Measurements from ENCODE around the gene MRPS15.
"Not testable (repeated sequence)": the region's sequence is repeated elsewhere in the genome, so short reads cannot be mapped to it uniquely, and the experiment has no call there.

The MRPS15 gene

GRCh38 chr1:36482724-36483388 is 18.7 kb upstream of the MRPS15 start, which contains the start of gene CSF3R:
Gene CSF3R, minus strand, starts transcription at chr1:36482913. Its CDS starts 3,417 bp downstream, at chr1:36479496.
- no peak for DNase-seq

DNA sequence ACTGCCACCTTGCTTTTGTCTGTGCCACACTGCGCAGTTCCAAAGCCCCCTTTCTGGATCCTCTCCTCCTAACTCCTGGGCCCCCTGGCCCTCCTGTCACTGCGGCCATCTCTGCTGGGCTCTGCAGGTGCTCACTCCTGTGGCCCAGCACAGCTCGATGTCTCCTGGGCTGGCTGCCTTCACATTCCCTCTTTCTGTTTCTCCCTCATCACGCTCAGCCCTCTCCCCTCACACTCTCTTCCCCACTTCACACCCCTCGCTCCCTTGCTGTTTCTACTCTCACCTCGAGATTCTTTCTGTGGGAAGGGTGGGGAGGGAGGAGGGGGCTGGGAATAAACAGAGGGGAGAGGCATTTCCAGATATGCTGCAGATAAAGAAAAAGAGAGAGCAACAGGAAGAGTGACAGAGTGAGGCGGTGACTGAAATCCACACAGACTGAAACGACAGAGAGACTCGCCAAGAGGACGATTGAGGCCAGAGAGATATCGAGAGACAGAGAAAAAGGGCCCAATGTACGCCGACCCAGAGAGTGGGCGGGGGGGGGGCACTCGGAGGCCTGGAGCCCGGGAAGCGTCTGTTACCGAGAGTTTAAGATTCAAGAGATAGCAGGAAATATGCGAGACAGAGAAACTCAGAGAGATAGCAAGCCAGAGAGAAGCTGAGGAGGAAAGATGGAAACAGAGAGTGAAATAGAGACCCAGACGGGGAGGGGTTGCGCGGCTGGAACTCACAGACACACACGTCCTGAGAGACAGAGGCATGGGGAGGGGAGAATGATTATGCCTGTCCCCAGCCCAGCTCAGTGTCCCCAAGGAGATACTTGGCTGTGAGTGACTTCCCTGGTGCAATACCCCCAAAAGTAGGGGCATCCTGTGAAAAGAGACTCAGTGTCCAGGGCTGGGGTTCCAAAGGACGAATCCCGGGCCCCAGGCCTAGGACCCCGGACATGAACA is 17.9 kb upstream of the MRPS15 start:
- DNase-seq = no peak

GRCh38 chr1:36481091-36481490 is 16.9 kb upstream of the MRPS15 start:
- no peak for DNase-seq

DNA sequence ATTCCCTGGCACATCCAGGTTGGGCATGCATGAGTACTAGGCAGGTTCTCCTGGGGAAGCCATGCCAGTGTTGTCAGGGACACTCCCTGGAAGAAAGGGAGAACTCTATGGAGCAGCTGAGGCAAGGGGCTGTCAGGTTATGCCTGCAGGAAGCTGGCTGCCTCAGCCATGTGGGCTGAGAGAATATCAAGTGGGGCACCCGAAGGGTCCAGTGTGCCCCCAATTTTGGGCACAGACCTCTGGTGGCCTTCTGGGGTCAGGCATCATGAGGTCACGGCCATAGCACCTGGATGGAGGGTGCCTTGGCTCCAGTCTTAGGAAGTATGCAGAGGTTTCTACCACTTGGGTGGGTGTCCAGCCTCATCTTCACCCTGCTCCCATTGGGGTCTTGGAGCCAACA is 16.0 kb upstream of the MRPS15 start:
- no peak for DNase-seq

DNA sequence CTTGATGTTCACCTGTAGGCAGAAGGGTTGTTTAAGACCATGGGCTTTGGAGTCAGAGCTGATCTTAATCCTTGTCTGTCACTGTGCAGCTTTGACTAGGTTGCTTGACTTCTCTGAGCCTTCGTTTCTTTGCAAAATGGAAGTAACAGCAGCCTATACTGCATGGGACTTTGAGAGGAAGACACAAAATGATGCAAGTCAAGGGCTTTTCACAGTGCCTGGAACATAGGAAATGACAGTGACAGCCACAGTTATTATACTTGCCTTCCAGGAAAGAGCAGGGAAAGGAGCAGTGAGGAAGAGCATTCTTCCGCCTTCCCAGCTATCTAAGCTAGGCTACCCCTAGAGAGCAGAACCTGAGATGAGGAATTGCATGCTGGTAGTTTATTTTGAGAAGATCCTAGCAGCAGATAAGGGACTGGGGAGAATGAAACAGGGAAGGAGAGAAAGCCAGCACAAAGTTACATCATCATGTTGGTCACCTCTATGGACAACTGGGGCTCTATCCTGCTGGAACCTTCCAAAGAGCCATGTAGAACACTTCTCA is 15.4 kb upstream of the MRPS15 start:
- DNase-seq = no peak

GRCh38 chr1:36477615-36478014 is 13.4 kb upstream of the MRPS15 start:
- DNase-seq = not testable (repeated sequence)

DNA sequence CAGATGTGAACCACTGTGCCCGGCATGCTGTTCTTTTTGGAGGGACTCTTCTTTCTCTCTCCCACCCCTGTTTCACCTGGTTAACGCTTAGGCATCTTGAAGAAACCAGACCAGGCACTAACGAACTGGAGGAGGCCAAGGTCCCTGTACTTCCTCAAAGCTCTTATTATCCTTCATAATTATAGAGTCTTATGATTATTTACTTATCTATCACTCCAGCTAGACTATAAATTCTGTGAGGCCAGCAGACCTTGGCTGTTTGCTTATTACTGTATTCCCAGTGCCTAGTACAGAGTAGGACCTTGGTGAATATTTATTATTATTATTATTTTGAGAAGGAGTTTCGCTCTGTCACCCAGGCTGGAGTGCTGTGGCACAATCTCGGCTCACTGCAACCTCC is 12.8 kb upstream of the MRPS15 start:
- no peak for DNase-seq

DNA sequence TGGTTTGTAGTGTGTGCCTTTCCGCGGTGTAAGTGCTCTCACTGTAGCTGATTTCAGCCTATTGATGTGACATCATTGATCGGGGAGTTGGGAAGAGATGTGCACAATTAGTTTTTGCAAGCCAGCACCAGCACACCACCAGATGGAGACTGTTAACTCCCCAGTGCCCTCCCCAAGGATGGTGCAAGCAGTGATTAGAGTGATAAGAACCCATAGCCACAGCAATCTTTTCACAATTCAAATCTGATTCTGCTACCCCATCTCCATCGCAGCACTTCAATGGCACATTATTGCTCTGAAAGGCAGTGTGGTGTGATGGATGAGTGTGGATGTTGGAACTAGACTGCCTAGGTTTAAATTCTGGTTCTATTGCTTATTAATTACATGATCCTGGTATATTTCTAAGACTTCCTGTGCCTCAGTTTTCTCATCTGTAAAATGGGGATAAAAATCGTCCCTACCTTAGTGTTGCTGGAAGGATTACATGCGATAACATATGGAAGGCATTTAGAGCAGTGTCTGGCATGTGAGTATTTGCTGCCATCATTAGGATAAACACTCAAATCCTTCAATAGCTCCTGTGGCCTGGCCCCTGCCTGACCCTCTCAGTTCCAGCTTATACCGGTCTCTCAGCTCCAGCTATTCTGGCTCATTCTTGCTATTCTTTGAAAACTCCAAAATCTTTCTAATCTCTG is 11.9 kb upstream of the MRPS15 start:
- no peak for DNase-seq

- no peak for DNase-seq
Measured at GRCh38 chr1:36475341-36475740, 11.2 kb upstream of the MRPS15 start.

- DNase-seq = no peak
Measured at GRCh38 chr1:36472656-36473055, 8.5 kb upstream of the MRPS15 start.

DNA sequence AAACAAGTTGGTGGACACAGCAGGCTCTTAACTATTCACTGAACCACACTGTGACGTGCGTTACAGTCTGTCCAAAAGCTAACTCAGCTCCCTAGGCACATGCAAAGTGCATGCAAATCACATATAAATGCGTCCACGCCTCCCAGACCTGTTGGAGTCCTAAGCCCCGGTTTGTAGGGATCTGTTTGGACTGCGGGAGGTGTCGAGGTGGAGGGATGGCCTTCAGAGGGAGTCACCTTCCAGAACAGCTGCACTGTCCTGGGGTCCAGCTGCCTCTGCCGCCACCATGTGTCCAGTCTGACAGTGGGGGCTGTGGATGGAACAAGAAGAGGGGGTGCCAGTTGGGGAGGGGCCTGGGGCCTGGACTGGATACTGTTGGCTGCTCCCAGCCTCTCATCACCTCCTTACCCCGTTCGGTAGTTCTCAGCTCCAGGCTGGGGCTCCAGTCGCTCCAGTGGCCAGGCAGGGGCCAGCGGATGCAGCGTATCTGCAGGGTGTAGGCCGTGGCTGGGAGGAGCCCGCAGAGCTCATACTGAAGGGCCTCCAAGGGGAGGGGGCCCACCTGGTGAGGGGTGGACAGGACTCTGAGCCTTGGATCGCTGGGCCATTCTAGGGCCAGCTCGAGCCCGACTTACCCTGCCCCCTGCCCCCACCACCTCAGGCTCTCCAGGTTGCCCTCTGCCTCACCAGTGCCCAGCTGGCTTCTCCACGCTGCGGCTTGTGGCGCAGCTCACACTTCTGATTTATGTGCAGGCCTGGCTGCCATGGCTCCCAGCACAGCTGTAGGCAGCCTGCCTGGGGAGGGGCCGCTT is 7.9 kb upstream of the MRPS15 start:
- peak; percentile 99 for DNase-seq

- DNase-seq = no peak
Measured at GRCh38 chr1:36469163-36469562, 5.0 kb upstream of the MRPS15 start.

- DNase-seq = no peak
Measured at GRCh38 chr1:36467700-36468455, 3.7 kb upstream of the MRPS15 start.

DNA sequence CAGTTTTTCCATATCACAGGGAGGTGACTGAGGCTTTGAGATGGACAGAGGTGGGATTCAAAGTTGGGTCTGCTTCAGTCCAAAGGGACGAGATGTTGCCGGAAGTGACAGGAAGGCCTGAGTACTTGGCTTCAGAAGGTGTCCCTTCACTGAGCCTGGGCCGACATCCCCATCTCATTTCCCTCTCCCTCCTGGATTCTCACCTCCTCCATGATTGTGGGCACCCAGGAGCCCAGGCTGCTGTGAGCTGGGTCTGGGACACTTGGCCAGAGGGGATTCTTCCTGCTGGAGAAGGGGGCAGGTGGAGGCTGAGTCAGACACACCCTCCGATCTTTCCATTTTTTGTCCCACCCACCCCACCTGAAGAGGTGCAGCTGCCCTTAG is 2.8 kb upstream of the MRPS15 start:
- no peak for DNase-seq

- no peak for DNase-seq
Measured at GRCh38 chr1:36466370-36467026, 2.3 kb upstream of the MRPS15 start.

DNA sequence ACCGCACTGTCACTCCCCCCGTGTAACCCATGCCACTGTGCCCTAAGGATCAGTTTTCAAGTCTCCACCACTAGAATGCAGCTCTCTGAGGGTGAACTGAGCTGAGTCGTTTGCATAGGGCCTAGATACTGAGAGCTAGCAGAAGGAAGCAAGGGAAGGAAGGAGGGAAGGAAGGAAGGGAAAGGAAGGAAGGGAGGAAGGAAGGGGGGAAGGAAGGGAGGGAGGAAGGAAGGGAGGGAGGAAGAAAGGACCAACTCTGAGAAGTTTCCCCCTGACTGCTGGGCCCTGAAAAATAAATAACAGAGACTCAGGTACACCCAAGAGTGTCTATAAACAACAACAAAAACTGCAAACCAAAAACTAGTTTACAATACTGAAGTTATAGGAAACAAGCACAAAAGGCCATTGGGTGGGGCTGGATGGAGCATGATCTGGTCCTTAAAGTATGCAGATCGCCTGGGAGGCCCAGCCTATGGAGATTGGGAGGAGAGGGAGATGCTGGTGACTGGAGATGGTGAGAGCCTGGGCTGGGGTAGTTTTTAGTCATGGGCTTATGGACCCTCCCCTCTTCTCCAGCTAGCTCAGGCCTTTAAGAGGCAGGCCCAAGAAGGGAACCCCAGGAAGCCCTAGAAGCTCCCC is 1.7 kb upstream of the MRPS15 start:
- no peak for DNase-seq

DNA sequence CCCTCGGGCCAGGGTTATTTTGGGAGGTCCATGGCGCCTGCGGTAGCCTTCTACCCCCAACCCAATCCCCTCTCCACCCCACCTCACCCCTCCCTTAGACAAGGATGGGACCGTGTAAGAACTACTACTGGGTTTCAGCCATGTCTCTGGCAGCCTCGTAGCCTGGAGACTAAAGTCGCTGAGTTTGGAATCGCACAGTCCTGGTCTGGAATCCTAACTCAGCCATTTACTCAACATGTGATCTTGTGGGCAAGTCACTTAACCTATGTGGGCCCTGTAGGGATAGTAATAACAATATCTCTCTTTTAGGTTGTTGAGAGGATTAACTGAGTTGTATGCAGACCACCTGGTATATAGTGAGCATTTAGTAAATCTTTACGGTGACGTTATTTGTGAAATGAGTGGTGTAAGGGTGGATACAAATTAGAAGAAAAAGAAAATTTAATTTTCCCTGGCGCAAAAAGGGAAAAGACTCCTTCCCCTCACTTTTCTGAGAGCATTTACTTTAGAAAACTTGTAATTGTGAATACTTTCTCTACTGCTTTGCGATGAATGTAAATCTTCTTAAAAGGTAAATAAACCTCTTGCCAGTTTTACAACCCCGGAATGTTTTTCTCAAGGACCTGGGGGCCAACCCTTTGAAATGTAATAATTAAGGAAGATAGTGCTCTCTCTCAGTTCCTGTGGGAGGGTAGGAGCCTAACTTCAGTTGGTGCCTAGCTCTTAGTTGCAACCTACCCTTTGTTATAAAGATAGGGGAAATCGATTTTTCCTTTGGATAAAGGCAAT is 615 bp upstream of the MRPS15 start:
- no peak for DNase-seq

DNA sequence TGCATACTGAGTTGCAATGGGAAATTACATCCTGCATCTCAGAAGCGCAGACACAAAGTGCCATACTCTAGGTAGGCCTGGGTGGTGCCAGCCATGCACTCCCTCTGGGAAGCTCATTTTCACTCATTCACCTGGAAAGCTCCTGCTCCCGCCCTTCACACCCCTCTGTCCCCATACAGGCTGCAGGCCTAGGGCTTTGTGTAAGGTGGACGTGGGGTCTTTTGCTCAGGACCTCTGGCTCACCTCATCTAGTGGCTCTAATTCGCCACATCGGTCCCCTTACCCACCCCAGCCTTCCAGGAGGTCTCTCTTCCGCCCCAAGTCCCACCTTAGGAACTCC is 751 bp downstream of the MRPS15 start:
- no peak for DNase-seq

DNA sequence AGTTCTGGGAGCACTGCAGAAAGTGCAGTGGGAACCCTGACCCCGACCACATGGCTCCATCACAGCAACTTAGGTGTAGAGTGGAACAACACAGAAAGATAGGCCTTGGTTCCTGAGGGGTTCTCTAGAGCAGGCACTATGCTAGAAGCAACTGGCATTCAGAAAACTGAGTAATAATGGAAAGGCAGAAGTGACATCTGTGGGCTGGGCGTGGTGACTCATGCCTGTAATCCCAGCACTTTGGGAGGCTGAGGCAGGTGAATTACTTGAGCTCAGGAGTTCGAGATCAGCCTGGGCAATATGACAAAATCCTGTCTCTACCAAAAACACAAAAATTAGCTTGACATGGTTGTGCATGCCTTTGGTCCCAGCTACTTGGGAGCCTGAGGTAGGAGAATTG is 5.3 kb downstream of the MRPS15 start:
- DNase-seq = no peak

GRCh38 chr1:36457691-36458090 is 6.5 kb downstream of the MRPS15 start:
- no peak for DNase-seq
